ENCODE results near the gene SEMA6B. TPM values are rescaled to one million over a fixed set of nuclear protein-coding genes. Genes with fewer than 3 reads are reported as not detected.

The SEMA6B gene
- polyA plus RNA-seq, 1 donor from 2014 or later, result 21.6 TPM

GRCh38 chr19:4508698-4509097 is 50.8 kb downstream of the SEMA6B start:
- Histone ChIP-seq H3K27ac (ENCODE audit: low read length) (no peak overlapping the region), H3K9ac (ENCODE audit: low read length) (no peak overlapping the region), H3K4me3 (ENCODE audit: low read length) (no peak overlapping the region), H2AFZ (ENCODE audit: low read depth, low read length) (no peak overlapping the region), H4K20me1 (ENCODE audit: insufficient read depth) (no peaks in the 10 kb centered on the region), H3F3A (ENCODE audit: insufficient read depth, low read length, poor library complexity, severe bottlenecking) (no peaks in the 10 kb centered on the region), H3K4me2 (ENCODE audit: low read length) (no peak overlapping the region), H3K9me2 (ENCODE audit: insufficient read depth, low read length) (no peaks in the 10 kb centered on the region), H3K36me3 (ENCODE audit: insufficient read depth, low read length) (no peaks in the 10 kb centered on the region), H3K79me2 (replicated peaks; ENCODE audit: insufficient read depth, low read length) (no peaks in the 10 kb centered on the region), H3K9me3 (ENCODE audit: low read length) (no peaks in the 10 kb centered on the region), H3K27me3 (ENCODE audit: insufficient read depth, low read depth, low read length) (no peaks in the 10 kb centered on the region)
- no peak for TF ChIP-seq EP300 (conservative IDR thresholded peaks at IDR 0.05; ENCODE audit: poor library complexity, severe bottlenecking)
- TF ChIP-seq POLR2AphosphoS5 (IDR thresholded peaks at IDR 0.05), result no peak
- TF ChIP-seq MXI1 (conservative IDR thresholded peaks at IDR 0.05; ENCODE audit: poor library complexity, severe bottlenecking), result no peak
- TF ChIP-seq SMC3 (conservative IDR thresholded peaks at IDR 0.05; ENCODE audit: poor library complexity), result no peak
- no peak for TF ChIP-seq TAF1 (IDR thresholded peaks at IDR 0.05; ENCODE audit: low read depth)
- no peak for TF ChIP-seq RAD21 (conservative IDR thresholded peaks at IDR 0.05)
- TF ChIP-seq REST (IDR thresholded peaks at IDR 0.05; ENCODE audit: borderline replicate concordance), result no peak
- TF ChIP-seq EZH2 (IDR thresholded peaks at IDR 0.05; ENCODE audit: borderline replicate concordance, insufficient read depth, low read length, poor library complexity, severe bottlenecking), result no peak

GRCh38 chr19:4507804-4508203 is 51.7 kb downstream of the SEMA6B start:
- H3K27ac ChIP-seq (ENCODE audit: low read length), result no peak overlapping the region
- no peaks in the 10 kb centered on the region for H3K9me2 ChIP-seq (ENCODE audit: insufficient read depth, low read length)
- no peak overlapping the region for H3K9ac ChIP-seq (ENCODE audit: low read length)
- no peaks in the 10 kb centered on the region for H3K27me3 ChIP-seq (ENCODE audit: insufficient read depth, low read depth, low read length)
- no peak overlapping the region for H2AFZ ChIP-seq (ENCODE audit: low read depth, low read length)
- no peak for TF ChIP-seq MXI1 (conservative IDR thresholded peaks at IDR 0.05; ENCODE audit: poor library complexity, severe bottlenecking)
- no peak for TF ChIP-seq RAD21 (conservative IDR thresholded peaks at IDR 0.05)
- TF ChIP-seq EZH2 (IDR thresholded peaks at IDR 0.05; ENCODE audit: borderline replicate concordance, insufficient read depth, low read length, poor library complexity, severe bottlenecking), result no peak
- no peak for TF ChIP-seq POLR2AphosphoS5 (IDR thresholded peaks at IDR 0.05)
- TF ChIP-seq REST (IDR thresholded peaks at IDR 0.05; ENCODE audit: borderline replicate concordance), result no peak
- H3K36me3 ChIP-seq (ENCODE audit: insufficient read depth, low read length), result no peaks in the 10 kb centered on the region
- H3K4me3 ChIP-seq (ENCODE audit: low read length), result no peak overlapping the region
- H3K4me2 ChIP-seq (ENCODE audit: low read length), result no peak overlapping the region
- no peaks in the 10 kb centered on the region for H4K20me1 ChIP-seq (ENCODE audit: insufficient read depth)
- no peaks in the 10 kb centered on the region for H3K9me3 ChIP-seq (ENCODE audit: low read length)
- H3K79me2 ChIP-seq (replicated peaks; ENCODE audit: insufficient read depth, low read length), result no peaks in the 10 kb centered on the region
- no peaks in the 10 kb centered on the region for H3F3A ChIP-seq (ENCODE audit: insufficient read depth, low read length, poor library complexity, severe bottlenecking)

All from neural cell (in vitro differentiated cells).